CD4-positive, alpha-beta T cell treated with Interleukin-15 for 1 hour (primary cell): ENCODE measurements around the gene REEP2.
"Not testable (repeated sequence)": the region's sequence is repeated elsewhere in the genome, so short reads cannot be mapped to it uniquely, and the experiment has no call there.

Experiments used
- DNase-seq: peaks from one replicate; pipeline ENCODE4 v3.0.0-alpha.2; 2020

The REEP2 gene

DNA sequence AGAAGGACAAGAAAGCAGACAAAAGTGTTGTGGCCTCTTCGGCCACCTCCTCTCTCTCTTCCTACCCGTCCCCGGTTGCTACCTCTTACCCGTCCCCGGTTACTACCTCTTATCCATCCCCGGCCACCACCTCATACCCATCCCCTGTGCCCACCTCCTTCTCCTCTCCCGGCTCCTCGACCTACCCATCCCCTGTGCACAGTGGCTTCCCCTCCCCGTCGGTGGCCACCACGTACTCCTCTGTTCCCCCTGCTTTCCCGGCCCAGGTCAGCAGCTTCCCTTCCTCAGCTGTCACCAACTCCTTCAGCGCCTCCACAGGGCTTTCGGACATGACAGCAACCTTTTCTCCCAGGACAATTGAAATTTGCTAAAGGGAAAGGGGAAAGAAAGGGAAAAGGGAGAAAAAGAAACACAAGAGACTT is 28.9 kb downstream of the REEP2 start:
- DNase-seq, result no peak

DNA sequence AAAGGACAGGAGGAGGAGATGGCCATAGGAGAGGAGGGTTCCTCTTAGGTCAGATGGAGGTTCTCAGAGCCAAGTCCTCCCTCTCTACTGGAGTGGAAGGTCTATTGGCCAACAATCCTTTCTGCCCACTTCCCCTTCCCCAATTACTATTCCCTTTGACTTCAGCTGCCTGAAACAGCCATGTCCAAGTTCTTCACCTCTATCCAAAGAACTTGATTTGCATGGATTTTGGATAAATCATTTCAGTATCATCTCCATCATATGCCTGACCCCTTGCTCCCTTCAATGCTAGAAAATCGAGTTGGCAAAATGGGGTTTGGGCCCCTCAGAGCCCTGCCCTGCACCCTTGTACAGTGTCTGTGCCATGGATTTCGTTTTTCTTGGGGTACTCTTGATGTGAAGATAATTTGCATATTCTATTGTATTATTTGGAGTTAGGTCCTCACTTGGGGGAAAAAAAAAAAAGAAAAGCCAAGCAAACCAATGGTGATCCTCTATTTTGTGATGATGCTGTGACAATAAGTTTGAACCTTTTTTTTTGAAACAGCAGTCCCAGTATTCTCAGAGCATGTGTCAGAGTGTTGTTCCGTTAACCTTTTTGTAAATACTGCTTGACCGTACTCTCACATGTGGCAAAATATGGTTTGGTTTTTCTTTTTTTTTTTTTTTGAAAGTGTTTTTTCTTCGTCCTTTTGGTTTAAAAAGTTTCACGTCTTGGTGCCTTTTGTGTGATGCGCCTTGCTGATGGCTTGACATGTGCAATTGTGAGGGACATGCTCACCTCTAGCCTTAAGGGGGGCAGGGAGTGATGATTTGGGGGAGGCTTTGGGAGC is 29.5 kb downstream of the REEP2 start:
- no peak for DNase-seq

DNA sequence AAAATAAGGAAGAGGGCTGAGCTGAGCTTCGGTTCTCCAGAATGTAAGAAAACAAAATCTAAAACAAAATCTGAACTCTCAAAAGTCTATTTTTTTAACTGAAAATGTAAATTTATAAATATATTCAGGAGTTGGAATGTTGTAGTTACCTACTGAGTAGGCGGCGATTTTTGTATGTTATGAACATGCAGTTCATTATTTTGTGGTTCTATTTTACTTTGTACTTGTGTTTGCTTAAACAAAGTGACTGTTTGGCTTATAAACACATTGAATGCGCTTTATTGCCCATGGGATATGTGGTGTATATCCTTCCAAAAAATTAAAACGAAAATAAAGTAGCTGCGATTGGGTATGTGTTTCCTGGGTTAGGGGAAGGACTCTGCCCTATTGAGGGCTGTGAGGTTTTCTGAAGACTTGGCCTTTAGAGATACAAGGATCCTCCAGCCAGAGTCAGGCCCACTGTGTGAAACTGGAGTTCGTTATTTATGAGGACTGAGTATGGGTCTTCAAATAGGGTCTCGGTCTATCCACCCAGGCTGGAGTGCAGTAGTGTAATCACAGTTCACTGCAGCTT is 30.2 kb downstream of the REEP2 start:
- DNase-seq, result no peak

DNA sequence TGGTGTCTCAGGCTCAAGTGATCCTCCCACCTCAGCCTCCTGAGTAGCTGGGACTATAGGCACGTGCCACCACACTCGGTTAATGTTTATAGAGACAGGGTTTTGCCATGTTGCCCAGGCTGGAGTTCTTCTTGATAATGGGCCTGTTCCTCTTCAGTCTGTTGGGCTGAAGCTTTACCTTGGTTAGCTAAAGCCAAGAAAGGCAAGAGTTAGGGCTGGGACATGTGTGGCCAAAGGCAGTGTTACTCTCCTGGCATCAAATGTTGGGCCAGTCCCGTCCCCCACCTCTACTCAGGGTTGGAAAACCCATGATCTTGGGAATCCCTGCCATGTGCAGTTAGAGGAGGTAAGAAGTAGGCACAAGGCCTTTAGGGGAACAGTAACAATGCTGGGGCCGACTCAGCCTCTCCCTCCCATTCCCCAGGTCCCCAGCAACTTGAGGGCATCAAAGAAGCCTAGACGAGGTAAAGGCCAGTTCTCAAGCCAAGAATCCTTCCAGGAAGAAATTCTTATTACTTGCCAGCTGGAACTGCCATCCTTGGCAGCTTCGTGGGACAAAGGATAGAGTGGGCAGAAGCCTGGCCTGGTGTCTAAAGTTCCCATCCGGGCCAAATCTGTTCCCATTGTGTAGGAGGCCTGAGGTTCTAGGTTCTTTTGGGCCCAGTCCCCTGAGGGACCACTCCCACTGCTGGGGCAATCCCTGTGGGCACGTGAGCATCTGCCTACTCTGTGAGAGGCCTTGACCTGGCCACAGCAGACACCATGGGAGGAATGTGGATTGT is 30.9 kb downstream of the REEP2 start:
- peak; percentile 67 for DNase-seq

DNA sequence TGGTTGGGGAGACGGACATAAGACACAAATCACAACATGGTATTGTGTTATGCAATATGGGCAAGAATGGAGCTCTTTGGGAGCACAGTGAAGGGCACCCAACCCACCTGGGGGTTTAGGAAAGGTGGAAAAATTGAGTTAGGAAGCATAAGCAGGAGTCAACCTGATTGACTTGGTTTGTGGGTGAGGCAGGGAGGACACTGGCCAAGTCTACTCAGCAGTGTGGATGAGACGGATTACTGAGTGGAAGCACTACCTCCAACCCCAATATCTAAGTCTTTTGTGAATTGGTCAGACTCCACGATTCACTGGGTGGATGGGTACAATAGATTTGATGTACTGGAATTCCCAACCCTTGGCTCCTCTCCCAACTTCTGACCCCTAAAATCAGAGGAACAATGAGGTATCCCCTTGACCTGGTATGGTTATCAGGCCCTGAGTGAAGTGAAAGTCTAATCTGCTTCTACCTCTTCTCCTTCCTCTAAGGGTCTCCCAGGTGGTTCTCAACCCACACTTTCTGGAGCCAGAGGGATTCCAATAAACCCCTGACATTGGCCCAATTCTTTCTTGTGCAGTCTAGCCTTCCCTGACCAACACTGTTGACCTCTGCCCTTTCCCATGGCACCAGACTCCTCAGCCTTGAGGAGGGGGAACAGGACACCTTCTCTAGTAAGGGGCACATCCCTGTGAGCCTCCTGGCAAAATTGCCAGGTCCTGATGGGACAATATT is 31.6 kb downstream of the REEP2 start:
- DNase-seq, result no peak

DNA sequence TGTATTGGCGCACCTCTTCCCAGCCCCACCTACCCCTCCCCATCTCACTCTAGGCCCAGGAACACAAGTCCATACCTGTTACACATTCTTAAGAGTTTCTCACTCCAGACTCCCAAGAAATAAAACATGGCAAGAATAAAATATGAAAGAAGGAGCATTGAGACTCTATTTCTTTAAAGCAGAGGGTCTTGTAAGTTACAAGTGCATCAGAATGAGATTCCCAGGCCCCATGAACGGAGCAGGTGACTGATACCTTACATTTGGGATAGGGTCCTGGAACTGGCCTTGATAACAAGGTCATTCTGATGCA is 32.1 kb downstream of the REEP2 start:
- DNase-seq, result no peak

DNA sequence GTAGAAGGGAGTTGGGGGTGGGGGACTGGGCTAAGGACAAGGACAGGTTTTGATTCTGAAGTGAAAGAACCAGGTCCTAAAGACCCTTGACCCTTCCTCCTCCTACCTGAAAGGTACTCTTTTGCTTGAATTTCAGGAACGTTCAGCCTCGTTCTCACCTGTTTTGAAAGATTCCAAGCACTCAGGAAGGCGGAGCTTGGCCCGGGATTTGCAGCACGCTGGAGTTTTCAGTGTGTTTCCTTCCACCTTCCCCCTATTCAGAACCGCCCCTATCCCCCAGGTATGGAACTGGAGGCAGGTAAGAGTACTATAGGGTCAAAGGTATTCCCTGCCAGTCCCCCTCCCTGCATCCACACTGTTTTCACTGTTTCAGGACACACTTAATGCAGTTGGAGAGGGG is 33.5 kb downstream of the REEP2 start:
- DNase-seq, result no peak

DNA sequence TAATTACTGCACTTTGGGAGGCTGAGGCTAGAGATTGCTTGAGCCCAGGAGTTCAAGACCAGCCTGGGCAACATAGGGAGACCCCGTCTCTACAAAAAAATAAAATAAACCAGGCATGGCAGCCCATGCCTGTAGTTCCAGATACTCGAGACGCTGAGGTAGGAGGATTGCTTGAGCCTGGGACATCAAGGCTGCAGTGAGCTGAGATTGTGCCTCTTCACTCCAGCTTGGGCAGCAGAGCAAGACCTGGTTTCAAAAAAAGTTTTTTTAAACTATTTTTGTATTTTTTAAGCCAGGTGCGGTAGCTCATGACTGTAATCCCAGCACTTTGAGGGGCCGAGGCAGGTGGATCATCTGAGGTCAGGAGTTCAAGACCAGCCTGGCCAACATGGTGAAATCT is 34.3 kb downstream of the REEP2 start:
- not testable (repeated sequence) for DNase-seq

DNA sequence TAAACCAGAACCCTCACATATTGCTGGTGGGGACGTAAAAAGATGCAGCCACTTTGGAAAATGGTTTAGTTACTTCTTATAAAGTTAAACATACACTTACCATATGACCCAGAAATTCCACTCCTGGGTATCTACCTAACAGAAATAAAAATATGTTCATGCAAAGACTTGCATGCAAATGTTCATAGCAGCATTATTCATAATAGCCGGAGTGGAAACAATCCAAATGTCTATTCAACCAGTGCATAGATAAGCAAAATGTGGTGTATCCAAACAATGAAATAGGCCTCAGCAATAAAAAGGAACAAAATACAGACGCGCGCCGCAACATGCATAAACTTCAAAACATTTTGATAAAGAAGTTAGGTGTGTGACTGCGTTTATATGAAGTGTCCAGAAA is 38.1 kb downstream of the REEP2 start:
- DNase-seq, result no peak

DNA sequence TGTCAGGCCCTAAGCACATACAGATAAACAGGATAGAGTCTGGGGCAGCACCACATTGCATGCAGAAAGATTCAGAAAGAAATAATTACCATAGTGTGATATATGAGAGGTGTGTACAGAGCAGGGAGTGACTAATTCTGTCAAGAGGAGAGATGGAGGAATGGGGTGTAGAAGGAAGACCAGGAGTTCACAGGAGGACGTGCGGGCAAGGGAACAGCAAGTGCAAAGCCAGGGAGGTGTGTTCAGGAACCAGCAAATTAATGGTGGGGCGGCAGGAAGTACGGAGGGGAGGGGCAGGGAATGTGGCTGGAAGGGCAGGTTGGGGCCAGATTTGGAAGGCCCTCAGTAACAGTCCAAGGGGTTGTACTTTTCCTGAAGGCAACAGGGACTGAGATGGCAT is 43.8 kb downstream of the REEP2 start:
- no peak for DNase-seq

DNA sequence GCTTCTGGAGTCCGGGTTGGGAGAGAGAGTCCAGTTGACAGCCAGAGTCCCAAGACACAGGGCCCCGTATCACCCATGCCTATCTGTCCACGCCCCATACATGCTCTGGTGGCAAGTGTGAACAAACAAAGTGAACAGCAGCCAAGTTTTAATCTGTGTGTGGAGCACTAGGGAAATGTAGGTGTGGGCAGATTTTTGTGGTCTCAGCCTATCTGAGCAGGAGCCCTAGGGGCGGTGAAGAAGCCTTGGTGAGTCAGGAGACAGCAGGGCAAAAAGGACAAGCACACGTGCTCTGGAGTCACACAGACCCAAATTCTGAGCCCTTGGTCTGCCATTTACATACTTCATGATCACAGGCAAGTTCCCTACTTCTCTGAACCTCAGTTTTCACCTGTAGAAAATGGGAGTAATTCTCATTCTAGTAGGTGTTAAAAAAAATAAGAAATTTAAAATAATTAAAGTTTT is 49.7 kb downstream of the REEP2 start:
- DNase-seq, result no peak

DNA sequence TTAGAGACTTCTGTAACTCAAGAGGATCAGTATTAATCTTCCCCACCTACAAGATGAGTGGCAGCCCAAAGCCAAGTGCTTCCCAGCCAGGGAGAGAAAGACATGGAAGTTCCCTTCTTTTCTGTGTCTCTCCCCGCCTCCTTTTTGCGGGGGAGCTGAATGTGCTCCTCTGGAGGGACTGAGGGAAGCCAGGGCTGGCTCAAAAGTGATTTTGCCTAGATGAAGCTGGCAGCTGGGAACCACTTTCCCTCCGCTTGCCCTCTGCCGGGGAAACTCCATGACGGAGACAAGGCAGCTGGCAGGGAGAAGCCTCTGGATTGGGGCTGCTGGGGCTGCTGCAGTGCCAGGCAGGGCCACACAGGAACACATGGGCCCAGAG is 50.8 kb downstream of the REEP2 start:
- no peak for DNase-seq

DNA sequence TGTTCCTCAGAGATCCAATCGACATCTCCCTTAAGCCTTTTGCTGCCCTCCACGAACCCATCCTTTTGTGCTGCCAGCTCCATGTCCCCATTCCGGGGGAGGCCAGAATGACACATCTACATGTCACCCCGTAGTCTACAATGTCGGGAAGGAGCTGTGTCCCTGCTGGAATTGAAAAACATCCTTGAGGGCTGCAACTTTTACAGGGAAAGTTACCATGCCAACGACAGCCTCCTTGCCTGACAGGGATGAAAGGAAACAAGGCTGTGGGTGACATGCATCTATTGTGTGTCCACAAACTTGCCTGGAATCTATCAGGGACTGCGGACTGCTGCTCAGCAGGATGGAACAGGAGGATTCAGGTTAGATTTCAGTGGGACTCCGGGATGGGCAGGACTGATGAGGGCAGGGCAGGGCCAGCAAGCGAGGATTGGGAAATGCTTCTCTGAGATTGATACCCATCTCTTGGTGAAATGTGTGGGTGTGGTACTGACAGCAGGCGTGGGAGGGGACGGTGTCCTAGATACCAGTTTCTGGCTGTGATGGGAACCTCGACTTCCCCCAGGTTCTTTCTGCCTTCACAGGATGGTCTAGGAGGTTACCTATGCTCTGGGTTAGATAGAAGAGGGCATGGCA is 51.9 kb downstream of the REEP2 start:
- DNase-seq, result no peak

DNA sequence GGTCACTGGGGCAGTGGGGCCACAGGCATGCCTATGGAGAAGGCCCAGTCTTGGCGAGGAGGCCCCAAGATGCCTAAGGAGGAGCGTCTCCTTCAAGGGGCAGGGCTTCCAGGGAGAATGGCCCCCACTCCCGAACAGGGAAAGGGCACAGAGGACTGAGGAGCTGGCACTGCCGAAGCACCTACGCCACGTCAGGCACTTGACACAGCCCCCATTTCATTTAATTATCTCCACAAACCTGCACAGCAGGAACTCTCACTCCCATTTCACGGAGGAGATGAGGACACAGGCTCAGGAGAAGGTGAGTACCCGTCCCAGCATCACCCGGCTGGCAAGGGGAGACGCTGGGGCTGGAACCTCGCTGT is 52.4 kb downstream of the REEP2 start:
- DNase-seq, result no peak

DNA sequence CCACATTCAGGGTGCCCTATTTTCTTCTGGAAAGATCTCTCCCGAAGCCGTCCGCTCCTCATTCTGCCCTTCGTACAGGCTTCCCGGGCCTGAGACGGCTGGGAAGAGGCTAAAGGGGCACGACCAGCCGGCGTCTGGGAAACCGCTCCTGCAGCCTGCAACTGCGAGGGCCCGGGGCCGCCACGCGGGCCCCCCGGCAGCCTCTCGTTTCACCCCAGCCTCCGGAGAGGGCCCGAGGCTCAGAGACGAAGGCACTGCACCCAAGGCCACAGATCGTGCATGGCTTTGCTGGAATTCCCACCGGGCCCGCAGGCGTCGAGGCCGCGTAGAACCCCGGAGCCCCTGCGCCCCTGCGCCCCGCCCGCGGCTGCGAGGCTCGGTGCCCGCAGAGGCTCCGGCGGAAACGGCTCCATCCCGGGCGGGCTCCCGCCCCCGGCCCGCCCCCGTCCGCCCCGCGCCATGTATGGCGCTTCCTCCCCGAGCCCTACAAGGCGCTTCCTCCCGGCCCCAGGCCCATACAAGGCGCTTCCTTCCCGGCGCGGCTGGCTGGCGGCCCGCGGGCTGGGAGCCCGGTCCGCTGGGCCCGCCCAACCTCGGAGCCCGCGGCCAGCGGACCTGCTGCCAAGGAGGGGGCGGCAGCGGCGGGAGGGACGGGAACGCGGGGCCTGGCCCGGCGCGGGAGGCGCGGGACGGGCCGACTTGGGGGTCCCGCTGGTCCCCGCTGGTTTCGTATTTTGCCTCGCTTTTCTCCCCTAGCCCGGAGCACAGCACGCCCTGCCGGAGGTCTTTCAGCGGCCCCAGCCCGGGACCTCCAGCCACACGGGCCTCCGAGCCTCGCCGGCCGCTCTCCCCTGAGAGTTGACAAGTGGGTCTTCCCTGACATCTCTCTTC is 53.1 kb downstream of the REEP2 start:
- DNase-seq, result peak; percentile 89

DNA sequence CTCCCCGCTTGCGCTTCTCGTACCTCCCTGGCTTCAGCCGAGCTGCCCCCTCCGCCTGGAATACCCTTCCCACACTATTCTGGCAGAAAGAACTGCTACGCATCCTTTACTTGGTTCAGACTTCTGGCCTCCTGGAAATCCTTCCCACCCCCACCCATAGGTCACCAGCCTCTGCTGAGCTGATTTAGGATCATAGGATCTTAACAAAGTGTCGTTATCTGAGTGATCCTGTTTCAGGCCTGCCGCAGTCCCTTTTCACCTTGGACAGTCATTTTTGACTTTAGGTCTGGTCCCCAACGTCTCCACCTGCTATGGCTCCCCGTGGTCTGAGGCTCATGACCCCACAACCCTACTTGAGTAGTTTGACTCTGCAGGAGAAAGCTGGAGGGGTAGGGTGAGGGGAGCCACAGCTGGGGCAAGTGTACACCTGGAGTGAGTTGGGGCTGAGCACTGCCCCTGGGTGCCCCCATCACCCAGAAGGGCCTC is 53.7 kb downstream of the REEP2 start:
- no peak for DNase-seq

DNA sequence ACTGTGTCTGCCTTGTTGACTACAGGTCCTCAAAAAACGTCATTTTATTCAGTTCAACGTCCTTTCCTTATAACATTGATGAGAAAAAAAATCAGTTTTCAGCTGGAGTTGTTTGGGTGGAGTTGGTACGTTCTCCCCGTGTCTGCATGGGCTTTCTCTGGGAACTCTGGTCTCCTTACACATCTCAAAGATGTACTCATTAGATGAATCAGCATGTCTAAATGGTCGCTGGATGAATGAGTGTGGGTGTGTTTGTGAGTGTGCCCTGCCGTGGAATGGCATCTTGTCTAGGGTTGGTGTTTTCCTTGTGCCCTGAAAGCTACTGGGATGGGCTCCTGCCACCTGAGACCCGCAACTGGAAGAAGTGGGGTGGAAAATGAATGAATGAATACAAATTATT is 56.5 kb downstream of the REEP2 start:
- no peak for DNase-seq
